ENCODE data around the gene TNNT1.

The TNNT1 gene

DNA sequence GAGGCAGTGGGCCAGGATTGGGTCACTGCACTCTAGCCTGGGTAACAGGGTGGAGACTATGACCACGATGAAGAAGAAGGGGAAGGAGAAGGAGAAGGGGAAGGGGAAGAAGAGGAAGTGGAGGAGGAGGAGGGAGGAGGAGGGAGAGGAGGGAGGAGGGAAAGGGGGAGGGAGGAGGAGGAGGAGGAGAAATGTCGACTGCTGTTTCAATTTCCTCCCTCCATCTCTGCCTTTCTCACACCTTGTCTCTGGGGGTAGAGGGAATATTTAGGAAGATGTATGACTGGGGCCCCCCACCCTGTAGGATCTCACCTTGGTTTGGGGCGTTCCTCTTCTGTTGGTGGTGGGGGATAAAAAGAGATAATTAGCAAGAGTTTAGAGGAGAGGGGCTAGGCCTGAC lies 3.8 kb downstream of the TNNT1 start:
- peak overlapping the region; percentile 63; the same call in 1 of the 2 replicates for H2AFZ ChIP-seq (ENCODE audit: low read depth, low read length)
- H3K9me3 ChIP-seq (ENCODE audit: insufficient read depth, low read length), result no peaks in the 10 kb centered on the region
- H3K27me3 ChIP-seq (ENCODE audit: low read depth, low read length), result peaks cover 41% of the 10 kb centered on the region
- peak overlapping the region; percentile 34 for H3K4me2 ChIP-seq (ENCODE audit: low read length)
- H3K79me2 ChIP-seq (ENCODE audit: low read length), result no peaks in the 10 kb centered on the region
- peak overlapping the region; percentile 25 for H3K4me3 ChIP-seq (ENCODE audit: low read length)
- no peaks in the 10 kb centered on the region for H3K36me3 ChIP-seq (replicated peaks; ENCODE audit: low read depth, low read length)
- H3K9ac ChIP-seq (ENCODE audit: low read length), result no peak overlapping the region
- H3K27ac ChIP-seq (ENCODE audit: low read length), result no peak overlapping the region
- TF ChIP-seq, protein P1, sequence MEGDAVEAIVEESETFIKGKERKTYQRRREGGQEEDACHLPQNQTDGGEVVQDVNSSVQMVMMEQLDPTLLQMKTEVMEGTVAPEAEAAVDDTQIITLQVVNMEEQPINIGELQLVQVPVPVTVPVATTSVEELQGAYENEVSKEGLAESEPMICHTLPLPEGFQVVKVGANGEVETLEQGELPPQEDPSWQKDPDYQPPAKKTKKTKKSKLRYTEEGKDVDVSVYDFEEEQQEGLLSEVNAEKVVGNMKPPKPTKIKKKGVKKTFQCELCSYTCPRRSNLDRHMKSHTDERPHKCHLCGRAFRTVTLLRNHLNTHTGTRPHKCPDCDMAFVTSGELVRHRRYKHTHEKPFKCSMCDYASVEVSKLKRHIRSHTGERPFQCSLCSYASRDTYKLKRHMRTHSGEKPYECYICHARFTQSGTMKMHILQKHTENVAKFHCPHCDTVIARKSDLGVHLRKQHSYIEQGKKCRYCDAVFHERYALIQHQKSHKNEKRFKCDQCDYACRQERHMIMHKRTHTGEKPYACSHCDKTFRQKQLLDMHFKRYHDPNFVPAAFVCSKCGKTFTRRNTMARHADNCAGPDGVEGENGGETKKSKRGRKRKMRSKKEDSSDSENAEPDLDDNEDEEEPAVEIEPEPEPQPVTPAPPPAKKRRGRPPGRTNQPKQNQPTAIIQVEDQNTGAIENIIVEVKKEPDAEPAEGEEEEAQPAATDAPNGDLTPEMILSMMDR (IDR thresholded peaks at IDR 0.05; ENCODE audit: low read depth, low read length), result no peak
- no peaks in the 10 kb centered on the region for H4K20me1 ChIP-seq (ENCODE audit: insufficient read depth, low read length)
- H3K4me1 ChIP-seq (ENCODE audit: low read length), result peaks cover 15% of the 10 kb centered on the region

DNA sequence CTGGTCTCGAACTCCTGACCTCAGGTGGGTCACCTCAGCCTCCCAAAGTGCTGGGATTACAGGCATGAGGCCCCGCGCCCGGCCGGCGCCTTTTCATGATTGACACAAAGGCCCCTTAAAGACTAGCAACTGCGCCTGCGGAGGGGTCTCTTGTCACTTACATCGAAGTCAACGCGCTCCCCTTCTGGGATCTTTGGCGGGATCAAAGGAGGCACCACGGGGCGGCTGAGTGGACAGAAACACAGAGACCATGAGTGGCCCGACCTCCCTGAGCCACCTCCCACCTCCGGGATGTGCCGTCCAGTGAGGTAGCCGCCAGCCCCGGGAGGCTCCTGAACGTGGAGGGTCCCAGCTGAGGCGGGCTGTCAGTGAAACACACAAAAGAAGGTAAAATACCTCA lies 7.3 kb downstream of the TNNT1 start:
- H3K27ac ChIP-seq (ENCODE audit: low read length), result no peak overlapping the region
- H3K36me3 ChIP-seq (replicated peaks; ENCODE audit: low read depth, low read length), result no peaks in the 10 kb centered on the region
- H4K20me1 ChIP-seq (ENCODE audit: insufficient read depth, low read length), result no peaks in the 10 kb centered on the region
- H3K4me1 ChIP-seq (ENCODE audit: low read length), result peaks cover 13% of the 10 kb centered on the region
- no peak overlapping the region for H3K9ac ChIP-seq (ENCODE audit: low read length)
- peaks cover 14% of the 10 kb centered on the region for H3K27me3 ChIP-seq (ENCODE audit: low read depth, low read length)
- no peaks in the 10 kb centered on the region for H3K9me3 ChIP-seq (ENCODE audit: insufficient read depth, low read length)
- H3K4me2 ChIP-seq (ENCODE audit: low read length), result peak overlapping the region; percentile 37
- TF ChIP-seq EZH2phosphoT487 (IDR thresholded peaks at IDR 0.05; ENCODE audit: low read depth), result no peak
- TF ChIP-seq, protein P1 (IDR thresholded peaks at IDR 0.05; ENCODE audit: low read depth, low read length), result no peak
- no peak overlapping the region for H2AFZ ChIP-seq (ENCODE audit: low read depth, low read length)
- H3K4me3 ChIP-seq (ENCODE audit: low read length), result no peak overlapping the region
- no peaks in the 10 kb centered on the region for H3K79me2 ChIP-seq (ENCODE audit: low read length)

DNA sequence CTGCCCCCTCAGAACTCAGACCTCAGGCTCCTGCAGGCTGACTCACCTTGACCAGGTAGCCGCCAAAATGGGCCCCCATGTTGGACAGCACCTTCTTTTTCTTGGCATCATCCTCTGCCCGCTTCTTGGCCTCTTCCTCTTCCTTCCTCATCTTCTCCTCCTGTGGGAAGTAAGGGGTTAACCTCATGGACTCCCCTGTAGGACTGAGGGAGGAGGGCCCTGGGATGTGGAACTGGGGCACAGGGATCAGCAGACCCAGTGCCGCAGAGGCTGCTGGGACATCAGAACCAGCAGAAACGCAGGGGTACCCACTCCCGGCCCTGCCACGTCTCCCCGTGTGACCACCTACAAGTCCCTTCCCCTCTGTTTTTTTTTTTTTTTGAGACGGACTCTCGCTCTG lies 11.1 kb downstream of the TNNT1 start:
- peaks cover 15% of the 10 kb centered on the region for H3K27me3 ChIP-seq (ENCODE audit: low read depth, low read length)
- H3K9ac ChIP-seq (ENCODE audit: low read length), result no peak overlapping the region
- TF ChIP-seq, protein P1 (IDR thresholded peaks at IDR 0.05; ENCODE audit: low read depth, low read length), result no peak
- no peak for TF ChIP-seq EZH2phosphoT487 (IDR thresholded peaks at IDR 0.05; ENCODE audit: low read depth)
- no peak overlapping the region for H3K4me2 ChIP-seq (ENCODE audit: low read length)
- H3K4me3 ChIP-seq (ENCODE audit: low read length), result no peak overlapping the region
- no peak overlapping the region for H2AFZ ChIP-seq (ENCODE audit: low read depth, low read length)
- peaks cover 33% of the 10 kb centered on the region for H3K4me1 ChIP-seq (ENCODE audit: low read length)
- H3K9me3 ChIP-seq (ENCODE audit: insufficient read depth, low read length), result no peaks in the 10 kb centered on the region
- no peaks in the 10 kb centered on the region for H3K79me2 ChIP-seq (ENCODE audit: low read length)
- H4K20me1 ChIP-seq (ENCODE audit: insufficient read depth, low read length), result no peaks in the 10 kb centered on the region
- no peak overlapping the region for H3K27ac ChIP-seq (ENCODE audit: low read length)
- H3K36me3 ChIP-seq (replicated peaks; ENCODE audit: low read depth, low read length), result no peaks in the 10 kb centered on the region

DNA sequence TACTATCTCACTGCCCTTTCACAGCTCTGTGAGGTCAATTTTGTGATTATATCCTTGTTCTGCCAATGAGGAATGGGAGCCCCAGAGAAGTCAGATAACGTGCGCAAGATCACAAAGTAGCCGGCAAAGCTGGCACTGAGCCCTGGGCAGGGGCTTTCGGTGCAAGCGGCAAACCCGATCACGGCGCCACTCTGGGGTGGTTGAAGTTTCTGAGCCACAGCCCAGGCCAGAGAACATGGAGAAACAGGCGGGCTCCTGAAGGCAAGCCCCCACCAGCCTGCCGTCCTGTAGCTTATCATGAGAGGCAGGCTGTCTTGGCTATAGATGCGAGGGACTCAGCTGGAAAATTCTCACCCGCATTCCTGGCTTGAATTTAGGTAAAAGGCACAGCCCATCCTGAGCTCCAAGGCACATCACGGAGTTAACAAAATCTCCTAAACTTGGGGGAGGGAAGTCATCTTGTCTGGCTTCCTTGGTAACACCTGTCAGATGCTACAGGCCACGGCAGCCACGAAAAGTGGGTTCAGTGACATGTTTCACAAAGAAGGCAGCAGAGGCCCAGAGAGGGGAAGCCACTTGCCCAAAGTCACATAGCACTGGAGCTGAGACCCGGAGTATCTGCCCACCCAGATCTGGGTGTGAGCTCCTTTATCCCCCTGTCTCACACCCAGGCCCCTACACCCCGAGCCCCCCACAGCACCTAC lies 12.5 kb downstream of the TNNT1 start:
- H3K27me3 ChIP-seq (ENCODE audit: low read depth, low read length), result peaks cover 16% of the 10 kb centered on the region
- H3K36me3 ChIP-seq (replicated peaks; ENCODE audit: low read depth, low read length), result no peaks in the 10 kb centered on the region
- TF ChIP-seq, protein P1 (IDR thresholded peaks at IDR 0.05; ENCODE audit: low read depth, low read length), result no peak
- TF ChIP-seq EZH2phosphoT487 (IDR thresholded peaks at IDR 0.05; ENCODE audit: low read depth), result no peak

More for the DNA sequence above, 12.5 kb downstream of the TNNT1 start:
- Histone ChIP-seq H3K9ac (ENCODE audit: low read length) (no peak overlapping the region), H2AFZ (ENCODE audit: low read depth, low read length) (no peak overlapping the region), H4K20me1 (ENCODE audit: insufficient read depth, low read length) (no peaks in the 10 kb centered on the region), H3K27ac (ENCODE audit: low read length) (no peak overlapping the region), H3K4me3 (ENCODE audit: low read length) (no peak overlapping the region), H3K4me1 (ENCODE audit: low read length) (peaks cover 38% of the 10 kb centered on the region), H3K79me2 (ENCODE audit: low read length) (no peaks in the 10 kb centered on the region), H3K9me3 (ENCODE audit: insufficient read depth, low read length) (no peaks in the 10 kb centered on the region), H3K4me2 (ENCODE audit: low read length) (no peak overlapping the region)
